C4-2B (cell line): ENCODE measurements around the gene FBXO5.

Experiments used
- CTCF ChIP-seq: fragments of 450-650 bp; conservative IDR thresholded peaks from 2 replicates; pipeline ENCODE4 v1.5.1; 2017; ENCODE audit warnings: mild to moderate bottlenecking
- ZFX ChIP-seq: fragments of 450-650 bp; IDR thresholded peaks from 2 replicates; pipeline ENCODE4 v1.6.1; 2017

- no peak for TF ChIP-seq CTCF
- no peak for TF ChIP-seq ZFX
Observed at GRCh38 chr6:152993847-152994246, 11.0 kb upstream of the FBXO5 start.
